Fibroblast of lung (primary cell): ENCODE results near the gene PSMD11.

Experiments used
- CTCF ChIP-seq, 2 donors: IDR thresholded peaks in 1 of 2; conservative IDR thresholded peaks in 1 of 2; 1 replicate in 1 of 2; 2 replicates in 1 of 2; pipeline ENCODE4 v1.5.1; 2011 to 2012; ENCODE audit warnings: low read length in 2 of 2, control low read depth in 1 of 2, inconsistent platforms in 1 of 2, low read depth in 1 of 2, mild to moderate bottlenecking in 1 of 2
- EZH2 ChIP-seq: IDR thresholded peaks from 2 replicates; pipeline ENCODE4 v1.5.1; 2012; ENCODE audit warnings: low read length, control low read depth, mild to moderate bottlenecking; ENCODE audit errors: missing control alignments

- TF ChIP-seq CTCF (conservative IDR thresholded peaks at IDR 0.05 in 1 of 2, IDR thresholded peaks at IDR 0.05 in 1 of 2; ENCODE audit: low read depth in 1 of 2, low read length in 2 of 2) (no peak), EZH2 (no peak)
Measured at GRCh38 chr17:32492648-32493289, 48.5 kb downstream of the PSMD11 start.
